Endodermal cell (in vitro differentiated cells): ENCODE data around the gene DYTN. TPM values are rescaled to one million over a fixed set of nuclear protein-coding genes. Genes with fewer than 3 reads are reported as not detected.

Experiments used
- DNase-seq: peaks from one replicate; pipeline ENCODE4 v3.0.0-alpha.2; 2017
- H3K27ac ChIP-seq: 2 replicates; pipeline ENCODE4 v1.5.1; 2013; ENCODE audit warnings: mild to moderate bottlenecking, low read depth, low read length, moderate library complexity
- H3K27me3 ChIP-seq: 2 replicates; pipeline ENCODE4 v1.6.1; 2013; ENCODE audit warnings: mild to moderate bottlenecking, low read length, moderate library complexity; ENCODE audit not compliant: insufficient read depth, control insufficient read depth, poor library complexity, severe bottlenecking
- H3K36me3 ChIP-seq: 2 replicates; pipeline ENCODE4 v1.7.0; 2013; ENCODE audit warnings: mild to moderate bottlenecking, low read length, moderate library complexity; ENCODE audit not compliant: control insufficient read depth, insufficient read depth
- H3K4me1 ChIP-seq: one replicate; pipeline ENCODE4 v1.7.0; 2013; ENCODE audit warnings: low read length; ENCODE audit not compliant: control insufficient read depth, insufficient read depth
- H3K4me3 ChIP-seq: 2 replicates; pipeline ENCODE4 v1.5.1; 2013; ENCODE audit warnings: mild to moderate bottlenecking, low read length, moderate library complexity
- H3K9ac ChIP-seq: 2 replicates; pipeline ENCODE4 v1.6.1; 2013; ENCODE audit warnings: mild to moderate bottlenecking, low read length, moderate library complexity; ENCODE audit not compliant: poor library complexity, severe bottlenecking; ENCODE audit errors: extremely low read depth
- H3K9me3 ChIP-seq: 2 replicates; pipeline ENCODE4 v1.6.1; 2013; ENCODE audit warnings: mild to moderate bottlenecking, low read length, moderate library complexity; ENCODE audit not compliant: control insufficient read depth
- H3K27ac Mint-ChIP-seq: 2 replicates; pipeline ENCODE4 v1.8.0; 2020; ENCODE audit warnings: mixed read lengths
- H3K27me3 Mint-ChIP-seq: 2 replicates; pipeline ENCODE4 v1.8.0; 2021; ENCODE audit warnings: mild to moderate bottlenecking, mixed read lengths; ENCODE audit not compliant: insufficient read depth
- H3K36me3 Mint-ChIP-seq: 2 replicates; pipeline ENCODE4 v1.8.0; 2020; ENCODE audit warnings: low read depth, mixed read lengths
- H3K4me1 Mint-ChIP-seq: 2 replicates; pipeline ENCODE4 v1.8.0; 2020; ENCODE audit warnings: mixed read lengths
- H3K4me3 Mint-ChIP-seq: 2 replicates; pipeline ENCODE4 v1.8.0; 2020; ENCODE audit warnings: mild to moderate bottlenecking, moderate library complexity, mixed read lengths
- H3K9me3 Mint-ChIP-seq: 2 replicates; pipeline ENCODE4 v1.8.0; 2020; ENCODE audit warnings: mild to moderate bottlenecking, mixed read lengths
- CTCF ChIP-seq: fragments of 200-600 bp; sonication (generic); conservative IDR thresholded peaks from 2 replicates; pipeline ENCODE4 v1.5.0; 2021; ENCODE audit warnings: antibody characterized with exemption, mild to moderate bottlenecking
- WGBS, 2 experiments: methylation state at CpG; one replicate each; pipeline versions ENCODE4 v1.1.5 to v1.1.7; 2013; ENCODE audit warnings: missing lambda C conversion rate in 2 of 2, mixed read lengths in 1 of 2; ENCODE audit not compliant: insufficient coverage in 1 of 2, insufficient read length in 1 of 2; 5-methylcytosine and 5-hydroxymethylcytosine counted together
- total RNA-seq, 2 donors: library from RNA; stranded (reverse); fragmentation: NEBNext Ultra II Directional in 1 of 2; extraction: Animal tissue kit (Norgen Biotek cat#: 25700) in 1 of 2; gene quantifications; 2 replicates in 1 of 2; 3 replicates in 1 of 2; pipeline ENCODE4 v1.2.1, GENCODE V29; 2021

The DYTN gene
- total RNA-seq, 2 donors from 2014 or later = not detected

DNA sequence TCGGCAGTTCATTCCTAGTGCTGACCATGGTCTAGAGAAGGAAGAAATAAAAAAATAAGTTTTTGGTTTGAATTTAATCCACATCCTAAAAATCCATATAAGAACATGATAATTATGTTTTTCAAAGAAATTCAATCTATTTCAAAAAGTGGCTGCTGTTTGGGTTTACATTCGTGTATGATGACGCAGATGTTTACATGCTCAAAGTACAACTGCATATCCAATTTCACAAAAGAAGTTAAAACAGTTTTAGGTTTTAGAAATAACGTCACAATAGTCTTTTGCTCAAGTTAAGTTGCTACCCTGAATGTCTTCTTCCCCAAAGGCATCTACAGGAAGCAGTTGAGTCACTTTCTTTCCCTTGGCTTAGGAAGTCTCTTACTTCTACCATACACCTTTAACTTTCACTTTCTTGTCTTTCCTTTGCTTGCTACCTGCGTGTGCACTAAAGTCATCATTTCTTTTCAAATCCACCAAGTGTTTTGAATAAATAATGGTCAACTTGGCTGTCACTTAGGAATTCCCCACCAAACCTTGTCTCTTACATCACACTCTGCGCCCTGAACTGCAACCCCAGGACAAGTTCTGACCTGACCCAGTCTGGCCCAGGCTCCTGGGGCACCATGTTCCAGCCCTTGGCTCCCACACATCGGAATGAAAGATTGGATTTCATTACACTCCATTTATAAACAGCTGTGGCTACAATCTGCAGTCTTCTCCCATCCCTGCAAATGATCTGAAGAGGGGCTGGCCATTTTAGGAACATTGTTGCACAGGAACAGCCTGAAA lies 47.5 kb downstream of the DYTN start:
- H3K27ac Mint-ChIP-seq = no peak overlapping the region

GRCh38 chr2:206665251-206665650 lies 52.9 kb downstream of the DYTN start:
- no peak overlapping the region for H3K4me3 Mint-ChIP-seq
- Histone ChIP-seq H3K9me3 (no peaks in the 10 kb centered on the region), H3K4me1 (peaks cover 3% of the 10 kb centered on the region), H3K27me3 (no peaks in the 10 kb centered on the region), H3K27ac (no peak overlapping the region), H3K9ac (no peak overlapping the region), H3K36me3 (no peaks in the 10 kb centered on the region), H3K4me3 (no peak overlapping the region)
- no peaks in the 10 kb centered on the region for H3K36me3 Mint-ChIP-seq
- no peak for TF ChIP-seq CTCF
- H3K9me3 Mint-ChIP-seq = no peaks in the 10 kb centered on the region
- H3K27ac Mint-ChIP-seq = no peak overlapping the region
- peaks cover 2% of the 10 kb centered on the region for H3K27me3 Mint-ChIP-seq
- H3K4me1 Mint-ChIP-seq = no peaks in the 10 kb centered on the region
- no peak for DNase-seq
- 86 to 96% methylated on average over 2 to 3 of the region's 3 CpGs for whole genome bisulfite sequencing, 2 experiments

More for the DNA sequence above, 47.5 kb downstream of the DYTN start:
- Histone ChIP-seq H3K36me3 (no peaks in the 10 kb centered on the region), H3K4me1 (no peaks in the 10 kb centered on the region), H3K9me3 (no peaks in the 10 kb centered on the region), H3K9ac (no peak overlapping the region), H3K27me3 (no peaks in the 10 kb centered on the region), H3K27ac (no peak overlapping the region), H3K4me3 (no peak overlapping the region)
- H3K27me3 Mint-ChIP-seq = peaks cover under 1% of the 10 kb centered on the region
- H3K9me3 Mint-ChIP-seq = no peaks in the 10 kb centered on the region
- no peak for TF ChIP-seq CTCF
- H3K4me3 Mint-ChIP-seq = no peak overlapping the region
- H3K36me3 Mint-ChIP-seq = no peaks in the 10 kb centered on the region
- no peaks in the 10 kb centered on the region for H3K4me1 Mint-ChIP-seq
- no peak for DNase-seq
- 81 to 97% methylated on average over 2 to 7 of the region's 7 CpGs for WGBS, 2 experiments

DNA sequence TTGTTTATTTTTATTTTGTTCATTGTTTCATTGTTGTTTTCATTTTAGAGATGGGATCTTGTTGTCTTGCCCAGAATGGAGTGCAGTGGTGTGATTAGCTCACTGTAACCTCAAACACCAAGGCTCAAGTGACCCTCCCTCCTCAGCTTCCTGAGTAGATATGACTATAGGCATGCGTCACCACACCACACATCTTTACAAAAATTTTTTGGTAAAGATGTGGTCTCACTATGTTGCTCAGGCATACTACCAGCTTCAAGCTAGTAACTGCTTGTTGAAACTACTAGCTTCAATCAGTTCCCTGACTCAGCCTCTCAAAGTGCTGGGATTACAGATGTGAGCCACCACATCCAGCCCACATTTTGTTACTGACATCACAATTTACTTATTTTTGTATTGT lies 61.1 kb downstream of the DYTN start:
- no peak overlapping the region for H3K4me3 Mint-ChIP-seq
- H3K27ac Mint-ChIP-seq = no peak overlapping the region

More for the DNA sequence above, 61.1 kb downstream of the DYTN start:
- DNase-seq = no peak
- peaks cover 2% of the 10 kb centered on the region for H3K4me1 ChIP-seq
- Mint-ChIP-seq H3K4me1 (no peaks in the 10 kb centered on the region), H3K36me3 (no peaks in the 10 kb centered on the region), H3K27me3 (peaks cover 11% of the 10 kb centered on the region), H3K9me3 (no peaks in the 10 kb centered on the region)
- no peaks in the 10 kb centered on the region for H3K27me3 ChIP-seq
- no peak overlapping the region for H3K9ac ChIP-seq
- 86% methylated on average over 1 of the region's 1 CpG; no CpG with 5 or more reads in 1 of the 2 experiments for WGBS, 2 experiments
- no peak for TF ChIP-seq CTCF
- H3K4me3 ChIP-seq = no peak overlapping the region
- H3K36me3 ChIP-seq = no peaks in the 10 kb centered on the region
- H3K27ac ChIP-seq = no peak overlapping the region
- no peaks in the 10 kb centered on the region for H3K9me3 ChIP-seq
